Activated naive CD8-positive, alpha-beta T cell treated with anti-CD3 and anti-CD28 coated beads, Interleukin-2, amount 50 U/mL, for 24 hours (primary cell): ENCODE results near the gene PRR7.
"Not testable (repeated sequence)": the region's sequence is repeated elsewhere in the genome, so short reads cannot be mapped to it uniquely, and the experiment has no call there.

Experiments
- ATAC-seq: fragments of 150-1000 bp; cut with Tn5 transposase; one replicate; pipeline ENCODE4 v1.10.0; 2021
- DNase-seq: peaks from one replicate; pipeline ENCODE4 v3.0.0; 2021
- H3K27ac Mint-ChIP-seq: one replicate; pipeline ENCODE4 v1.8.0; 2021; ENCODE audit warnings: mild to moderate bottlenecking, mixed read lengths
- H3K27me3 Mint-ChIP-seq: one replicate; pipeline ENCODE4 v1.8.0; 2021; ENCODE audit warnings: mixed read lengths
- H3K36me3 Mint-ChIP-seq: one replicate; pipeline ENCODE4 v1.8.0; 2021; ENCODE audit warnings: low read depth, mixed read lengths
- H3K4me1 Mint-ChIP-seq: one replicate; pipeline ENCODE4 v1.8.0; 2021; ENCODE audit warnings: mixed read lengths
- H3K4me3 Mint-ChIP-seq: one replicate; pipeline ENCODE4 v1.8.0; 2021; ENCODE audit warnings: mild to moderate bottlenecking, moderate library complexity, mixed read lengths
- H3K9me3 Mint-ChIP-seq: one replicate; pipeline ENCODE4 v1.8.0; 2021; ENCODE audit warnings: mixed read lengths

The PRR7 gene

DNA sequence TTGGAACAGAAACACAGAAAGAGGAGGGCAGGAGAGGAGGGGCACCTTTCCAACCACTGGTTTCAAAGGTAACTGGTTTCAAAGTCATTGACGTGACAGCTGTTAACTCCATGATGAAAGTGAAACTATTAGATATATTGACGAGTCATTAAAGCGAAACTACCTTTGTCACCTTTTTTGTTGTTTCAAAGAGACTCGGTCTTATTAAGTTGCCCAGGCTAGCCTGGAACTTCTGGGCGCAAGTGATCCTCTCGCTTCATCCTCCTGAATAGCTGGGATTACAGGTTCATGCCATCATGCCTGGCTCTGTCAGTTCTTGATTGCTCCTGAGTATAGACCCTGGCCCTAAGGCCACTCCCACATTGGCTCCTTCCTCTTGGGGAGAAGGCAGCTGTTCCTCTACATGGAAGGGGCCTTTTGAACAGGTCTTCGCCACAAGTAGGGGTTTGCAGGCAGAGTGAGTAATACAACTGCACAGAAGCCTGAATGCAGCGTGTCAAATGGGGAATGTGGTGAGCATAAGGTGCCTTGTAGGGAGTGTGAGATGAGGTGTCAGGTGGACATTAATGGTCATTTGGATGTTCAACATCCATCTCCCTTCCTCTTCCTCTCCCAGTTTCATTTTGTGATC, 33.9 kb upstream of the PRR7 start:
- H3K4me3 Mint-ChIP-seq, result no peak overlapping the region
- ATAC-seq (peak; percentile 83), DNase-seq (no peak)
- no peaks in the 10 kb centered on the region for H3K36me3 Mint-ChIP-seq
- H3K4me1 Mint-ChIP-seq, result peaks cover 33% of the 10 kb centered on the region
- H3K9me3 Mint-ChIP-seq, result no peaks in the 10 kb centered on the region
- H3K27ac Mint-ChIP-seq, result no peak overlapping the region
- peaks cover 4% of the 10 kb centered on the region for H3K27me3 Mint-ChIP-seq

DNA sequence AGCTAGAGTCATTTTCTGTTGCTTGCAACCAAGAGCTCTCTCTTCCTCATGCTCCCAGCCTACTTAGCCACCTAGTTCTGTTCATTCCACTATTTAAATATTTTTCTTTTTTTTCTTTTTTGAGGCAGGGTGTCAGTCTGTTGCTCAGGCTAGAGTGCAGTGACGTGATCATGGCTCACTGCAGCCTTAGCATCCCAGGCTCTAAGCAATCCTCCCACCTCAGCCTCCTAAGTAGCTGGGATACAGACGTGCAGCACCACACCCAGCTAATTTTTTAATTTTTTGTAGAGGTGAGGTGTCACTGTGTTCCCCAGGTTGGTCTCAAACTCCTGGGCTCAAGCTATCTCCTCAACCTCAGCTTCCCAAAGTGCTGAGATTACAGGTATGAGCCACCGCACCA, 32.1 kb upstream of the PRR7 start:
- ATAC-seq, result no peak

DNA sequence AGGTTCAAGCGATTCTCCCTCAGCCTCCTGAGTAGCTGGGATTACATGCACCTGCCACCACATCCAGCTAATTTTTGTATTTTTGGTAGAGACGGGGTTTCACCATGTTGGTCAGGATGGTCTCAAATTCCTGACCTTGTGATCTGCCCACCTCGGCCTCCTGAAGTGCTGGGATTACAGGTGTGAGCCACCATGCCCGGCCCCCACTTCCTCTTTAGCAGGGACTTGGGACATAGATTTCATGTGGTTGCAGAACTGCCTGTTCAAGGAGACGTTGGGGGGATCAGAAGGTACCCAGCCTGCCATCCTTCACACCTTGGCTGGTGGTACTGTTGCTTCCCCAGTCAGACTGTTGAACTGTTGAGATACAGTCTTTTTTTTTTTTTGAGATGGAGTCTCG, 29.5 kb upstream of the PRR7 start:
- not testable (repeated sequence) for H3K27ac Mint-ChIP-seq, H3K9me3 Mint-ChIP-seq, ATAC-seq, H3K4me3 Mint-ChIP-seq, H3K27me3 Mint-ChIP-seq, DNase-seq, H3K36me3 Mint-ChIP-seq
- peaks cover 19% of the 10 kb centered on the region for H3K4me1 Mint-ChIP-seq

More for the DNA sequence above, 32.1 kb upstream of the PRR7 start:
- Mint-ChIP-seq H3K36me3 (no peaks in the 10 kb centered on the region), H3K27ac (no peak overlapping the region), H3K9me3 (no peaks in the 10 kb centered on the region), H3K4me1 (peaks cover 33% of the 10 kb centered on the region), H3K4me3 (no peak overlapping the region), H3K27me3 (peaks cover 3% of the 10 kb centered on the region)
- DNase-seq, result no peak

DNA sequence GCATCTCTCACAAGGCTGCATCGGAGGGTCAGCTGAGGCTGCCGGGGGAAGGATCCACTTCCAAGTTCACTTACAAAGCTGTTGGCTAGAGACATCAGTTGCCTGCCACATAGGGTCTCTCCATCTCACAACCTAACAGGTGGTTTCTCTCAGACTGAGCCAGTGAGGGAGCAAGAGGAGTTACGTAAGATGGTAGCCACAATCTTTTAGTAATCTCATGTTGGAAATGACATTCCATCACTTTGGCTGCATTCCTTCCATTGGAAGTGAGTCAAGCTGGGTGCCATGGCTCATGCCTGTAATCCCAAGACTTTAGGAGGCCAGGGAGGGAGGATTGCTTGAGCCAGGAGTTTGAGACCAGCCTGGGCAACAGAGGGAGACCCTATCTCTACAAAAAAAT, 27.6 kb upstream of the PRR7 start:
- no peak for DNase-seq
- H3K27ac Mint-ChIP-seq, result no peak overlapping the region
- no peak for ATAC-seq
- H3K4me1 Mint-ChIP-seq, result peaks cover 5% of the 10 kb centered on the region
- no peaks in the 10 kb centered on the region for H3K36me3 Mint-ChIP-seq
- H3K4me3 Mint-ChIP-seq, result no peak overlapping the region
- no peaks in the 10 kb centered on the region for H3K9me3 Mint-ChIP-seq
- H3K27me3 Mint-ChIP-seq, result peaks cover 1% of the 10 kb centered on the region

DNA sequence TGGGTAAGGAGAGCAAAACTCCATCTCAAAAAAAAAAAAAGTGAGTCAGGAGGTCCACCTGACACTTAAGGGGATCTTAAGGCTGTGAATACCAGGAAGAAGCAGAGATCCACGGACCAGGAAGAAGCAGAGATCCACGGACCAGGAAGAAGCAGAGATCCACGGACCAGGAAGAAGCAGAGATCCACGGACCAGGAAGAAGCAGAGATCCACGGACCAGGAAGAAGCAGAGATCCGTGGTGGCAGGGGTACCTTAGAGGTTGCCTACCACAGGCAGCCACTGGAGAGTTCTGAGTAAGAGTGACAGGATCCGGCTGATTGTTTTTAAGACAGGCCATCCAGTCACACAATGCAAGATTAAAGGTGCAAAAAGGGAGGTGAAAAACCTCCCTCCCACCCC, 26.1 kb upstream of the PRR7 start:
- not testable (repeated sequence) for H3K36me3 Mint-ChIP-seq, ATAC-seq, H3K27me3 Mint-ChIP-seq, H3K4me3 Mint-ChIP-seq, DNase-seq, H3K9me3 Mint-ChIP-seq, H3K27ac Mint-ChIP-seq
- peaks cover 11% of the 10 kb centered on the region for H3K4me1 Mint-ChIP-seq

DNA sequence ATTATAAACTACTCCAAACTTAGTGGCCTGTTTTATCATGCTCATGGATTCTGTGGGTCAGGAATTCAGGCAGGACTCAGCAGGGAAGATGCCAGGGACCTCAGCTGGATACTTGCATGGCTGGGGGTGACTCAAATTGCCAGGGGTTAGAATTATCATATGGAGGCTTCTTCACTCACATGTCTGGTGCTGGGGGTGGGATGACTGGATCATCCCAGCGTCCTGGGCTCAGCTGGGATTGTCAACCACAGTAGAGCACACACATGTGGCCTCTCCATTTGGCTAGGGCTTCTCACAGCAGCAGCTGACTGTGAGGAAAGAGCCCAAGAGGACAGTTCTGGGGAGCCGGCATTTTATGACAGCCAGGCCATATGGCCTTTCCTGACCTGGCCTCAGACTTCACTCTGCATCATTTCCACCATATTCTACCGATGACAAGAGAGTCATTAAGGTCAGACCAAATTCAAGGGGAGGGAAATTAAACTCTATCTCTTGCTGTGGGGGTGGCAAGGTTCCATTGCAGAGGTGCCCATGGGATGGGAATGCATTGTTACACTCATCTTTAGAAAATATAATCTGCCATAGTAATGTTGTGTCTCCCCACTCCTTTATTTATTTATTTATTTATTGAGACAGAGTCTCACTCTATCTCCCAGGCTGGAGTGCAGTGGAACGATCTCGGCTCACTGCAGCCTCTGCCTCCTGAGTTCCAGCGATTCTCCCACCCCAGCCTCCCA, 25.4 kb upstream of the PRR7 start:
- DNase-seq (no peak), ATAC-seq (no peak)
- H3K27me3 Mint-ChIP-seq, result peaks cover 2% of the 10 kb centered on the region
- H3K9me3 Mint-ChIP-seq, result no peaks in the 10 kb centered on the region
- no peaks in the 10 kb centered on the region for H3K36me3 Mint-ChIP-seq
- H3K4me1 Mint-ChIP-seq, result peaks cover 13% of the 10 kb centered on the region
- no peak overlapping the region for H3K27ac Mint-ChIP-seq
- H3K4me3 Mint-ChIP-seq, result no peak overlapping the region

DNA sequence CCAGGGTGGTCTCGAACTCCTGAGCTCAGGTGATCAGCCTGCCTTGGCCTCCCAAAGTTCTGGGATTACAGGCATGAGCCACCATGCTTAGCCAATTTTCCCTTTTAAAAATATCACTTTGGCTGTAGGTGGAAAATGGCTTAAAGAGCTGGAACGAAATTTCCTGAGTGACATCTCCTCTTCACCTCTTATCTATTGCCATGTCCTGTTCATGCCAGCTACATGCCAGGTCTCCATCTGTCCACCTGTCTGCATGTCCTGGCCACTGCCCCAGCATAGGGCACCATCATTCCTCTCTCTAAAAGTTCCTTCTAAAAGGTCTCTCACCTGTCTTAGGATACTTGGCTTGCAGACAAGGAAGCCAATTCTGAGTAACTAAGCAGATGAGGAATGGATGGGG, 22.9 kb upstream of the PRR7 start:
- Mint-ChIP-seq H3K36me3 (peaks cover 8% of the 10 kb centered on the region), H3K4me3 (no peak overlapping the region), H3K4me1 (peaks cover 27% of the 10 kb centered on the region), H3K27me3 (peaks cover 3% of the 10 kb centered on the region), H3K9me3 (no peaks in the 10 kb centered on the region), H3K27ac (peak overlapping the region; percentile 35)
- DNase-seq, result no peak
- ATAC-seq, result no peak

DNA sequence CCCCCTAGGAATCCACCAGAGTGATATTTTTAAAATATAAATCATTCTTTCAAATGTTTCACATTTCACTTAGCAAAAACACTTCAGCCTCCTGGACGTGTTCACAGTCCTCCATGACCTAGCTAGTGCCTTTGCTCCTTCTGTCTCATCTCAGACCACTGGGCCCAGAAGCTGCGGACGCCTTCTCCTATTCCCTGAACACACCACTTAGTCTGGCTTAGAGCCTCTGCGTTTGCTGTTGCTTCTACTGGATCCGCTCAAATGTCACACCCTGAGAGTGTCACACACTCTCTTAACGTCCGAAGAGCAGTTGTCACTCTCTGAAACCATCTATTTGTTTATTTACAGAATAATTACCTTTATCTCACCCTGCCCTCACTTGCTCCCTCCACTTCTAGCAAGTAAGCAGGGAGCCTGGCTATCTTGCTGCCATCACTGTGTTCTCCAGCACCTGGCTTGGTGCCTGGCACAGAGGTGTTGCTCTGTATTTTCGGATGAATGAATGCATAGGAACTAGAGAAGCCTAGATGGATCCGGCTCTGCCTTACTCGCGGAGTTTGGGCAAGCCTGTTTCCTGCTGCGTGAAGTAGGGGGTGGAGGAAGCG, 21.3 kb upstream of the PRR7 start:
- Mint-ChIP-seq H3K27me3 (peaks cover 3% of the 10 kb centered on the region), H3K36me3 (peaks cover 17% of the 10 kb centered on the region), H3K9me3 (no peaks in the 10 kb centered on the region), H3K4me3 (peak overlapping the region; percentile 86), H3K27ac (peak overlapping the region; percentile 97), H3K4me1 (peaks cover 43% of the 10 kb centered on the region)
- DNase-seq, result no peak
- no peak for ATAC-seq

DNA sequence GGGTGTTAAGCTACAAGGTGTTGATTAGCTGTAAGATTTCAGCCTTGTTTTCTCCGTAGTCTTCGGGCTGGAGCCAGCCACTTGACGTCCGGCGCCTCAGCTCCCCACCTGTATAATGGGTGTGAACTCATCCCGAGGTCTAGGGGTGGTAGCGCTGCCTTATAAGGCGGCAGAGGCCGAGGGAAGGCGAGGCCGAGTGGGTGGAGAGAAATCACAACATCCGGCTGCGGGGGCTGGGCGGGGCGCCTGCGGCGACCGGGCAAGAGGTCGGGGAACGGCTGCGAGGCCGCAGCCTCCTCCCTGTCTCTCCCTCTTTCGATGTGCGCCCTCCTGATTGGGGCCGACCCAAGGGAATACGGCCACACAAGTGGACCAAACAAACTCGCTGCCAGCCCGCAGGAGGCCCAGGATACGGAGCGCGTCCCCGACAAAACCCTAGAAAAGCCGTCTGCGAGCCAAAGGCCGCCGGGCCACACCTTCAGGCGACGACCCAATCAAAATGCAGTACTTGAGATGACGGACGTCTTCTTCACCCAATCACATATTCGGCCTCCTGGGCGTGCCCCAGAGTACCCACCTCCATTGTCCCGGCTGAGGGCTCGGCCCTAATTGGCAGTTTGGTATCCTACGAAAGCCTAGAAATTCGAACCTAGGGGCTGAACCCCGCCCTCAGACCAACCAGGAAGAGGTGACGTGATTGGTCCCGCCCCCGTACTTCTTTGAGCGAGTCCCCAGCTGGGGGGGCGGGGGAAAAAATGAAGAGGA, 20.6 kb upstream of the PRR7 start:
- ATAC-seq (peak; percentile 79), DNase-seq (peak; percentile 99)
- H3K4me1 Mint-ChIP-seq, result peaks cover 50% of the 10 kb centered on the region
- peaks cover 23% of the 10 kb centered on the region for H3K36me3 Mint-ChIP-seq
- peak overlapping the region; percentile 86 for H3K4me3 Mint-ChIP-seq
- H3K27me3 Mint-ChIP-seq, result peaks cover 3% of the 10 kb centered on the region
- peak overlapping the region; percentile 97 for H3K27ac Mint-ChIP-seq
- no peaks in the 10 kb centered on the region for H3K9me3 Mint-ChIP-seq

DNA sequence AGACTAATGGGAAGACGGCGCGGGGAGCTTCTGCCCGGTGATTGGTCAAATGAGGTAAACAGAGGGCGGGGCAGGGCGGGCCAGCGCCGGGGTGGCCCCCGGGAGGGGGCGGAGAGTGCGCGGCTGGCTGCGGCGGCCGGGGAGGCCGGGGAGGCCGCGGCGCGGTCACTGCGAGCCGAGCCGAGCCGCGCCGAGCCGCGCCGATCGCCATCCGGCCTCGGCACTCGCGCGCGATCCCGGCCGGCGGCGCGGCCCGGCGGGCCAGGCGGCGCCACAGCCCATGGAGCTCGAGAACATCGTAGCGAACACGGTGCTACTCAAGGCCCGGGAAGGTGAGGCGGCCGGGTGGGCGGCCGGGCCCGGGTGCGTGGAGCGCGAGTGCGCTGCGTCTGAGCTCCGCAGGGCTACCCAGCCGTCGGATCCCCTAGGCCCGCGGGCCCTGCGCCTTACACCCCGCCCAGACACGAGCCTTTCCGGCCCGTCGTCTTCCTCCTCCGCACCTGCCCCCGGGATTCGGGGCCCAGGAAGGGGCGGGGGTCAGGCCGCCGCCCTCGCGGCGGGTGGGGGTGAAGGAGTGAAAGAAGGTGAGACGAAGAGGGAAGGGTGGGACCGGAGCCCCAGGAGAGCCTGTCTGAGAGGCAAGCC, 19.9 kb upstream of the PRR7 start, which contains the start of gene GRK6:
Gene GRK6 (plus strand): TSS at position 111 of the 645 bp plus-strand sequence. CDS start 170 bp downstream, at position 281.
- Mint-ChIP-seq H3K4me3 (peak within 1 kb of the TSS; percentile 91), H3K4me1 (peaks cover 57% of the 10 kb centered on the region), H3K9me3 (no peaks in the 10 kb centered on the region), H3K27me3 (peaks cover 3% of the 10 kb centered on the region), H3K36me3 (peaks cover 27% of the 10 kb centered on the region), H3K27ac (peak within 1 kb of the TSS; percentile 97)
- ATAC-seq, result peak; percentile 54
- DNase-seq, result peak; percentile 71

DNA sequence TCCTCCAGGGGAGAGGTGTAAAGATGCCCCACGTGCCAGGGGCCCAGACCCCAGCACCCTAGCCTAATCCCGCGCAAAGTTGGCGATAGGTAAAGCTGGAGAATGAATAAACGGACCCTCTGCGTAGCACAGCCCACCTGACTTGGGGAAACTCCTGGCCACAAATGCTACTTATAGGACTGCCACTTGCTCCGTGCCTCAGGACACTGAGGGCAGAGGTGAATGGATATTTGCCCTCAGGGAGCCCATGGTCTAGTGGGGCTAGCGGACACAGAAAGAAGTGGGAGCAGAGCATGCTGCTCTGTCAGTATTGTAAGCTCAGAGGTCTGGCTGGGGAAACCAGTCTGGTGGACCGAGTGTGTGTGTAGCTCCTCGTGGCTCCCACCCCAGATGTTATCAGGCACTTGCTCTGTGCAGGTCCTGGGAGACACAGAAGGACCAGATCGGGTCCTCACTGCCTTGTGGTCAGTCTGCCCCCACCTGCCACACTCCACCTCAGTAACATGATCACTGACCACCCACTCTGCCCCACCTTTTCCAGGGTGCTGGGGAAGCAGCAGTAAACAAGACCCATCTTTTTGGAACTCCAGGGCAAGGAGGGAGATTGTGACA, 19.3 kb upstream of the PRR7 start:
- H3K36me3 Mint-ChIP-seq, result peaks cover 32% of the 10 kb centered on the region
- peaks cover 63% of the 10 kb centered on the region for H3K4me1 Mint-ChIP-seq

DNA sequence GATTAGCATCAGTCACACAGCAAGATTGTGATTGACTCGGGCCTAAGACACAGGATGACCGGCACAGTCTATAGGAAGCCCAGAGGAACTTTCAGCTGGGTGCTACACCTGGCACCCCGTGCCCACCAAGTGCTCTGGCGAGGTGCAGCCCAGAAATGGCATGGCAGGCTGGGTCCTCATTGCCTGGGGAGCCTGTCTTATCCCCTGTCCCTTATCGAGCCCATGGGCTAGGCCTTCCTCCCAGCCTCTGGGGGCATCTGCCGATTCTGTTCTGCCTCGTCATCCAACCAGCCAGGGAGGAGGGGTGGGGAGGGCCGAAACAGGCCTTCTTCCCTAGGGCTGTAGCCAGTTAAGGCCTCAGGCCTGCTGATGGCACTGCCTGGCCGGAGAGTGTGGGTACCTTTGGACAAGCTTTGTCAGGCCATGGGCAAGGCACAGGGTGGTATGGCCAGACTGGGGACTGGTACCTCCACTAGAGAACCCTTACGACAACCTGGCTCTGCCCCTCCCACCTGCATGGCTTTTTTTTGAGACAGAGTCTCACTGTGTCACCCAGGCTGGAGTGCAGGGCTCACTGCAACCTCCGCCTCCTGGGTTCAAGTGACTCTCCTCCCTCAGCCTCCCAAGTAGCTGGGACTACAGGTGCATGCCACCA, 18.6 kb upstream of the PRR7 start:
- DNase-seq, result peak; percentile 54
- Mint-ChIP-seq H3K27me3 (peaks cover 3% of the 10 kb centered on the region), H3K4me1 (peaks cover 69% of the 10 kb centered on the region), H3K4me3 (peak overlapping the region; percentile 91), H3K36me3 (peaks cover 32% of the 10 kb centered on the region), H3K9me3 (no peaks in the 10 kb centered on the region), H3K27ac (peak overlapping the region; percentile 87)
- ATAC-seq, result no peak

More for the DNA sequence above, 19.3 kb upstream of the PRR7 start:
- Mint-ChIP-seq H3K27me3 (peaks cover 3% of the 10 kb centered on the region), H3K4me3 (peak overlapping the region; percentile 91), H3K27ac (peak overlapping the region; percentile 87), H3K9me3 (no peaks in the 10 kb centered on the region)
- no peak for ATAC-seq
- no peak for DNase-seq

DNA sequence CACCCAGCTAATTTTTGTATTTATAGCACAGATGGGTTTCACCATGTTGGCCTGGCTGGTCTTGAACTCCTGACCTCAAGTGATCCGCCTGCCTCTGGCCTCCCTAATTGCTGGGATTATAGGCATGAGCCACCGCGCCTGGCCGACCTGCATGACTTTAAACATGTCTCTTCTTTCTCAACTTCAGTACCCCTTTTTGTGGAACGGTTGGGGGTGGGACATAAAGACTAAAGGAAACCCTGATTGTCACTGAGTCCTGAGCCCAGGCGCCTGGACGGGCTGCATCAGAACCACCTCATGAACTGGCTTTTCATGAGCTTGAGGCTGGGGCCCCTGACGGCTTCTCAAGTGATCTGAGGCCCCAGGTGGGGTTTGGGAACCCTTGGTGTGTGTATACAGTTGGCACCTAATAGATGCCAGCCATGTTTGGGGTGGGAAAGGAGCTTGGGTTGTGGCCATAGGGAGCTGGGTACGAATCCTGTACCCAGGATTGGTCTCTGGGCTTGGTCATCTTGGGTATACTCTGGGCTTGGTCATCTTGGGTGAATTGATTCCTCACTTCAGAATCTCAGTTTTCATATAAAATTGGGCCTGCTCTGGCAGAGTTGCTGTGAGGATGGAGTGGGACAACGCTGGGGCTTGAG, 17.9 kb upstream of the PRR7 start:
- Mint-ChIP-seq H3K4me3 (peak overlapping the region; percentile 91), H3K27me3 (peaks cover 3% of the 10 kb centered on the region), H3K36me3 (peaks cover 35% of the 10 kb centered on the region), H3K27ac (peak overlapping the region; percentile 87), H3K4me1 (peaks cover 74% of the 10 kb centered on the region), H3K9me3 (no peaks in the 10 kb centered on the region)
- ATAC-seq, result no peak
- DNase-seq, result no peak
